Hair follicular keratinocyte (primary cell): ENCODE results near the gene STRN3. TPM values are rescaled to one million over a fixed set of nuclear protein-coding genes. Genes with fewer than 3 reads are reported as not detected.

Experiments used
- total RNA-seq: library from RNA; depleted of rRNA; stranded (reverse); fragments of >200 nt; gene quantifications from 2 replicates; pipeline ENCODE4 v1.2.3, GENCODE V29; 2015

Gene STRN3, protein sequence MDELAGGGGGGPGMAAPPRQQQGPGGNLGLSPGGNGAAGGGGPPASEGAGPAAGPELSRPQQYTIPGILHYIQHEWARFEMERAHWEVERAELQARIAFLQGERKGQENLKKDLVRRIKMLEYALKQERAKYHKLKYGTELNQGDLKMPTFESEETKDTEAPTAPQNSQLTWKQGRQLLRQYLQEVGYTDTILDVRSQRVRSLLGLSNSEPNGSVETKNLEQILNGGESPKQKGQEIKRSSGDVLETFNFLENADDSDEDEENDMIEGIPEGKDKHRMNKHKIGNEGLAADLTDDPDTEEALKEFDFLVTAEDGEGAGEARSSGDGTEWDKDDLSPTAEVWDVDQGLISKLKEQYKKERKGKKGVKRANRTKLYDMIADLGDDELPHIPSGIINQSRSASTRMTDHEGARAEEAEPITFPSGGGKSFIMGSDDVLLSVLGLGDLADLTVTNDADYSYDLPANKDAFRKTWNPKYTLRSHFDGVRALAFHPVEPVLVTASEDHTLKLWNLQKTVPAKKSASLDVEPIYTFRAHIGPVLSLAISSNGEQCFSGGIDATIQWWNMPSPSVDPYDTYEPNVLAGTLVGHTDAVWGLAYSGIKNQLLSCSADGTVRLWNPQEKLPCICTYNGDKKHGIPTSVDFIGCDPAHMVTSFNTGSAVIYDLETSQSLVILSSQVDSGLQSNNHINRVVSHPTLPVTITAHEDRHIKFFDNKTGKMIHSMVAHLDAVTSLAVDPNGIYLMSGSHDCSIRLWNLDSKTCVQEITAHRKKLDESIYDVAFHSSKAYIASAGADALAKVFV
- total RNA-seq = 26.6 and 30.9 TPM in 2 replicates

DNA sequence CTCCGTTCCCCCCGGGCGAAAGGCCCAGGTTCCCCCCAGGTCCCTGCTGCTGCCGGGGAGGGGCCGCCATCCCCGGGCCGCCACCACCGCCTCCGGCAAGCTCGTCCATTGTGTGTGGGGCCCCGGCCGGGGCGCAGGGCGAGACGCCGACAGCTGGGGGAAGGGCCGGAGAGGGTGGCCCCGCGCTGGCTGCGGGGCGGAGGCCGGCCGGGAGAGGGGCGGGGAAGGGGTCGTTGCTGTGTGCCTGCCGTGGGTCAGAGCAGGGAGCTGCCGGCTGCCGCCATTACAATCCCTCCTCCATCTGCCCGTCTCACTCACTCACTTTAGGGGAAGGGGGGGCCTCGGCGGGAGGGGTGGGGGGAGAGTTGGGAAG, at the start of gene STRN3:
TSS of gene STRN3 (minus strand) at position 303 of the 373 bp plus-strand sequence. CDS start at position 109, 194 bp downstream.

DNA sequence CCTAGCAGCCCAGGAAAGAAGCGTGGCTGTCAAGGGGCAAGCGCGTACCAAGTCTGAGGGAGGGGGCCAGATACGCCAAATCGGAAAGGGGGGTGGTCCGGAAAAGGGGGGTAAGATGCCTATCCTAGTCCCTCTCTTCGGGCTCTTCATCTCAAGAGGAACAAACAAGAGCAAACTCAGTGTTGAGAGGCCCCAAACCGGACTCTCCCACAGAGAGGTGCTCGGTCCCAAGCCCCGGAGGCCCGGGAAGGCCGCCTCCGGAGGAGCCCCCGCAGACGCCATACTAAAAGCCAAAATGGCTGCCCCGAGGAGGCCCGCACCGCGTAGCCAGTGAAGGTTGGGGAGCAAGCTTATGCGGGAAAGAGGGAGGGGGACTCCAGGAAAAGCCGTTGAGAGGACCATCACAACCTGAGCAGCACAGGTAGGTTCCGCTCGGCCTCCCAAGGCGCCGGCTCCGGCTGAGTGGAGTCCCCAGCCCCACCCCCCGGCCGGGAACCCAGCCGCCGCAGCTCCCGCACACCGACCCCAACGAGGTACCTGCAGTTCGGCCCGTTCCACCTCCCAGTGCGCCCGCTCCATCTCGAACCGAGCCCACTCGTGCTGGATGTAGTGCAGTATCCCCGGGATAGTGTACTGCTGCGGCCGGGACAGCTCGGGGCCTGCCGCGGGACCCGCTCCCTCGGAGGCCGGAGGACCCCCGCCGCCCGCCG, 657 bp downstream of the STRN3 start, which contains the start of gene AP4S1:
TSS of gene AP4S1 (plus strand) at position 283 of the 710 bp plus-strand sequence. CDS start 40,548 bp downstream, outside the sequence.

DNA sequence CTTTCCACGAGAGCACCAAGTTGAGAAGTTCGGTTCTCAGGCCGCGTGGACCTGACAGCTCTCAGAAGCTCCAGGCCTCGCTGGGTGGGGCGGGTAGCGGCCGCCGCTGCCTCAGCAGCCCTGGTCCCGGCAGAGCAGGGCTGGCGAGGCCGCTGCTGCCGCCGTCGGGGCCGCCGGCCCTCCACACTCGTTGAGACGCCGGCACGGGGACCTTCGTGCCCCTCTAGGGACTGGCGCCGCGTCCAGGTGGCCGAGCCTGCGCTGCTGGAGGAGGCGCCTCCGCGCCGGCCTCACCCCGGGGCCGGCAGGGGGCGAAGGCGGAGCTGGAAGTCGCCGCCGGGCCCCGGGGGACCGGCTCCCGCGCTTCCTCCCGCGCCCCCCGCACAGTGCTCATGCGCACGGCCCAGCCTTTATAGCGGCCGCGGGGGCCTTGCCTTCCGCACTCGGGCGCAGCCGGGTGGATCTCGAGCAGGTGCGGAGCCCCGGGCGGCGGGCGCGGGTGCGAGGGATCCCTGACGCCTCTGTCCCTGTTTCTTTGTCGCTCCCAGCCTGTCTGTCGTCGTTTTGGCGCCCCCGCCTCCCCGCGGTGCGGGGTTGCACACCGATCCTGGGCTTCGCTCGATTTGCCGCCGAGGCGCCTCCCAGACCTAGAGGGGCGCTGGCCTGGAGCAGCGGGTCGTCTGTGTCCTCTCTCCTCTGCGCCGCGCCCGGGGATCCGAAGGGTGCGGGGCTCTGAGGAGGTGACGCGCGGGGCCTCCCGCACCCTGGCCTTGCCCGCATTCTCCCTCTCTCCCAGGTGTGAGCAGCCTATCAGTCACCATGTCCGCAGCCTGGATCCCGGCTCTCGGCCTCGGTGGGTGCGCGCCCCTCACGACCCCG, 151.8 kb downstream of the STRN3 start, which contains the start of gene COCH:
TSS of gene COCH (plus strand) at position 440 of the 879 bp plus-strand sequence. CDS start at position 820, 380 bp downstream.

Other genes starting within 250 kb of the STRN3 start
- gene COCH, start 151.8 kb downstream of the STRN3 start, total RNA-seq = 0.23 TPM in 1 of 2 replicates, not detected in the other
- gene AP4S1, start 730 bp downstream of the STRN3 start, total RNA-seq = 4.6 and 10.5 TPM in 2 replicates
- 60.5 and 81.9 TPM in 2 replicates for gene HECTD1, start 181.4 kb upstream of the STRN3 start, total RNA-seq